Suppressor macrophage treated with lipopolysaccharide for 1 hour (primary cell): ENCODE measurements around the gene MRPL54.
A peak's percentile ranks its signal among the peaks of the same experiment; 100 is the strongest.

ENCODE experiments used
- DNase-seq, 3 donors: peaks; one replicate each; pipeline ENCODE4 v3.0.0-alpha.2; 2020 to 2022

Gene MRPL54

DNA sequence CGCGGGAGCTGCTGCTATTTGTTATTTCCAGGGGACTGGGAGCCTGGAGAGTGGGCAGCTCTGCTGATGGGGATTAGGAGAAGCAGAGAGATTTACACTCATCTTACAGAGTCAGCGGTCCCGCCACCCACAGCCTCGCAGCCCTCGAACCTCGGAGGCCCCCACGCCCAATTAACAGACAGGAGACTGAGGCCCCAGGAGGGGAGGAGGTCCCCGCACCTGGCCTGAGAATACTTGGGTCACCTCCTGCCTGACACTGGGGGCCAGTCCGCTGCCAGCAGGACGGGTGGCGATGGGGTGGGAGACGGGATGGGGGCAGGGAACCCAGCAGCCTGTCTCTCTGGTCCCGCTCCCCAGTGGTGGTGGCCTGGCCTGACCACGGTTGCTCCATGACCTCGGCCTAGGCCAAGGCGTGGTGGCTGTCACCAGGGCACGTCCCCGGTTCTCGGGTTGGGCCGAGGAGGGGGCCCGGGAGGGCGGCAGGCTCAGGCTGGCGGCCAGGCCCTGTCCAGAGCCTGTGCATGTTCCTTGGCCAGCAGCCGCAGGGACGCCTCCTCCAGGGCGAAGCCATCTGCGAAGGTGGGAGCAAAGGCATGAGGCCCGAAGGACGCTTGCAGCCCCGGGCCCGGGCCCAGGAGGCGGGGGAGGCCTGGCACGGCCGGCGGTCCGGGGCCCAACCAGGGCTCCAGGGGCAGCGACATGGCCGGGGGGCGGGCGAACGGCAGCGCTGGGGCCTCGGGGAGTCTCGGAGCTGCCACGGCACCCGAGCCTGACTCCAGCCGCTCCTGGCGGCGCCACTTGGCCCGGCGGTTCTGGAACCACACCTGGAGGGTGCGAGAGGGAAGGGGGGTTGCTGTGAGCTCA, 7.9 kb downstream of the MRPL54 start:
- no peak for DNase-seq

GRCh38 chr19:3771000-3771905, 8.8 kb downstream of the MRPL54 start:
- no peak for DNase-seq

DNA sequence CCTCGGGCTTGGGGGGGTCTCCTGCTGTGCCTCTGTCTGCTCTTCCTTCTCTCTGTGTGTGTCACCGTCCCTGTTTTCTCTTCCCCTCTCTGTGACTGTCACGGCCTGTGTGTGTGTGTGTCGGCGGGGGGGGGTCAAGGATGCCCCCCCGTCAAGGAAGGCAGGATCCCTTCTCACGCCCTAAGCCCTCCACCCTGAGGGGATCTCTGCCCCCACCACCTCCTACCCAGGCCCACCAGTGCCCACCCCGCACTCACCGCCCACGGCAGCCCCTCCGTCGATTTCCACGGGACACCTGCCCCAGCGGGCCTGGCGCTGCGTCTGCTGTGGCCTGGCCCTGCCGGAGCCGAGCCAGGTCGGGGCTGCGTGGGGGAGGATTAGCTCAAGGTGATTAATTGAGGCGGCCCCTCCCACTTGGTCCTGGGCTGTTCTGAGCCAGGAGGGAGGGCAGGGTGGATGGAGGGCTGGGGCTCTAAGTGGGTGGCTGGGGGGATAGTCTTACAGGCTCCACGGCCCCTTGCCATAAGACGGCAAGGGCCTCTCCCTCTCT, 9.5 kb downstream of the MRPL54 start, which contains the start of gene RAX2:
Gene RAX2, minus strand, starts transcription at position 323 of the 550 bp plus-strand sequence. CDS start 486 bp downstream, outside the sequence.
- DNase-seq: no peak

GRCh38 chr19:3773814-3774515, 11.5 kb downstream of the MRPL54 start:
- no peak for DNase-seq

DNA sequence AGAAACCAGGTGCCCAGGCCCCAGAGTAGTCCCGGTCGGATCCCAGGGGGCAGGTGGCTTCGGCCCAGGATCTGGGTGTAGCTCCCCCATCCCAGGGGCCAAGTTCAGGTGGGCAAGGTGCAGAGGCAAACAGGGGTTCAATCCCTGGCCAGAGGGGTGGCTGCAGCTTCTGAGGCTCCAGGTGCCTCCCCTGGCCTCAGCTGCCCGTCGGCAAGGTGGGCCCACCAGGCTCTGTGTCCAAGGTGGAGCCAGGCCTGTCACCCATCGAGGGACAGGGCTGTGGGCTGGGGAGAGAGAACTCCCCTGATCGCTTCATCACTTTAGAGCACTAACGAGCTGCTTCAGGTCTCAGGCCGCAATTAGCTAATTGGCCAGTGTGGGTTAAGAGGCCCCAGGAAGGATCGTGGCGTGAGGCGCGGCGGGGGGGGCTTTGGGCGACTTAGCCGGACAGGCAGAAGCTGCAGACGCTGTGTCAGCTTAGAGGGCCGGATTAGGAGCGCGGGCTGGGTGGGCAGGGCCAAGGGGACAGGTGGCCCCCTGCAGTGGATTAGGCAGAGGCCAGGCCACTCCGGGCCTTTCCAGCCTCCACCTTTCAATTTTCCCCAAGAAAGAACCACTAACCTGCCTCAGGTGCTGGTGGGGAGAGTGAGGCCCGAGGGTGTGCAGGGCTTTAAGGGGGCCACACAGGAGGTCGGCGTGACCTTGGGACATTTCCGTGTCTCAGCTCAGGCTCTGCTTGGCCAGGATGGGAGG, 12.3 kb downstream of the MRPL54 start:
- no peak for DNase-seq

DNA sequence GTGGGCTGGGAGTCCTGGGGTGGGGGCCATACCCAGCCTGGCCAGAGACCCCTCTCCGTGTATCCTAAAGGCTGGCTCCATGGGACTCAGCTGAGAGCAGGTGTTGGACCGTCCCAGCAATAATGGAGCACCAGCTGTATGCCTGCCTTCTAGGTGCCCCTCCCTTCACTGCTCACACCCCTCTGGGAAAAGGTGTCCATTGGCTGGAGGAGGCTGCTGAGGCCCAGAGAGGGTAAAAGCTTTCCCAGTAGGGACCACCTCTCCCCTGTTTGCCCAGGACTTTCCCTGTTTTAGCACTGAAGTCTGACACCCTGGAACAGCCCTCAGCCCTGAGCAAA, 12.9 kb downstream of the MRPL54 start:
- no peak for DNase-seq

- no peak for DNase-seq
Measured at GRCh38 chr19:3775831-3776230, 13.3 kb downstream of the MRPL54 start.

- no peak for DNase-seq
Measured at GRCh38 chr19:3776479-3777040, 14.1 kb downstream of the MRPL54 start.

DNA sequence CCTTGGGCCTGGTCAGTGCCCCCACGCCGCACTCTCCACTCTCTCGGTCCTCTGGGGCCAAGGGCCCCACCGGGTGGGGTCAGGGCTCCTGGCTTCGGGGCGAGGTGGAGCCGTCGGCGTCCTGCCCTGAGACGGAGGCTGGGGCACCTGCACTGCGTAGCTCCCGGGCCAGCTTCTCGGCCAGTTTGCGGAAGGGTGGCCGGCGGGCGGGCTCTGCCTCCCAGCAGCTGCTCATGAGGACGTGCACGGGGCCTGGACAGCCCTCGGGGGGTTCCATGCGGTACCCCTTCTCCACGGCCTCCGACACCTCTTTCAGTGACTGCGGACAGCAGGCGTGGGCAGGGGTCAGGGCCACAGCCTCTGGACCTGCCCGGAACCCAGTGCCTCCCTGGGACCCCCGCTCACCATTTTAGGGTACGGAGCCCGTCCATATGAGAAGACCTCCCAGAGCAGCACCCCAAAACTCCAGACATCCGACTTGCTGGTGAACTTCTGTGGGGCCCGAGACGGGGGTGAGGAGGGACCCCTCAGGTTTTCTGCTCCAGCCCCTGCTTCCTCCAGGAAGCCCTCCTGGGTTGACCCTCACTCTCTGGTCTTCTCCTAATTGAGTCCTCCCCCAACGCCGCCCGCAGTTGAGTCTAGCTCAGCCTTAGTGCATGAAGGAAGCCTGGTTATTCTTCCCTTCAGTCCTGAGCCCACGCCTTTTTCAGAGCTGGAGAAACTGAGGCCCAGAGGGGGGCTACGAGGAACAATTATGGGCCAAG, 15.8 kb downstream of the MRPL54 start:
- no peak for DNase-seq

- DNase-seq: no peak
Measured at GRCh38 chr19:3778899-3779723, 16.6 kb downstream of the MRPL54 start.

GRCh38 chr19:3780786-3781304, 18.4 kb downstream of the MRPL54 start:
- peak in 2 of 3 donors; percentile 28 to 39 for DNase-seq

- DNase-seq: no peak
Measured at GRCh38 chr19:3781603-3782002, 19.1 kb downstream of the MRPL54 start.

GRCh38 chr19:3782330-3782729, 19.8 kb downstream of the MRPL54 start:
- DNase-seq: no peak

GRCh38 chr19:3782903-3783302, 20.4 kb downstream of the MRPL54 start:
- no peak for DNase-seq

- DNase-seq: peak; percentile 35 to 62 (median 36)
Measured at GRCh38 chr19:3783660-3784584, 21.4 kb downstream of the MRPL54 start.

GRCh38 chr19:3784607-3785450, 22.3 kb downstream of the MRPL54 start:
- peak; percentile 85 to 92 (median 90) for DNase-seq

DNA sequence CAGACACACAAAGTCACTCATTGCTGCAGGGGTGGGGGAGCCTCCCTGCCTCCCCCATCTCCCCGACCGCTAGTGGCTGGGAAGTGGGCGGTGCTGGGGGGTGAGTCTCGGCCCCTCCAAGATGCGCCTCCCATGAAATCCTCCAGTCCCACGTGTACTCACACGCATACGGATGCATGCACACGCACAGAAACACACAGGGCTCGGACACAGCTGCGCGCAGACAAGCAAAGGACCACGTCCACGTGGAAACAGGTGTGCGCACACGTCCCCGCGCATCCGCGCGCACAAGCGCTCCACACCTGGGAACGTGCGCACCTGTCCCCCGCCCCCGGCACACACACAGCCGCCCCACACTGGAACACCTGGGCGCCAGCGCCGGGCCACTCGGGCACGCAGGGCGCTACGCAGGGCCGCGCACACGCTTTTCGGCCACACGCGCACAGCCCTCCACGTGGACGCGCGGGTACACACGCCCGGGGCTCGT, 23.0 kb downstream of the MRPL54 start:
- DNase-seq: no peak
